HG02870 (cell line): Measurements from ENCODE around the gene SH3GL1.

ENCODE experiments used
- ATAC-seq: cut with Tn5 transposase; IDR thresholded peaks from one replicate; pipeline ENCODE4 v1.9.1; 2021; ENCODE audit warnings: mild to moderate bottlenecking, moderate library complexity; ENCODE audit not compliant: unreplicated experiment

Gene SH3GL1

DNA sequence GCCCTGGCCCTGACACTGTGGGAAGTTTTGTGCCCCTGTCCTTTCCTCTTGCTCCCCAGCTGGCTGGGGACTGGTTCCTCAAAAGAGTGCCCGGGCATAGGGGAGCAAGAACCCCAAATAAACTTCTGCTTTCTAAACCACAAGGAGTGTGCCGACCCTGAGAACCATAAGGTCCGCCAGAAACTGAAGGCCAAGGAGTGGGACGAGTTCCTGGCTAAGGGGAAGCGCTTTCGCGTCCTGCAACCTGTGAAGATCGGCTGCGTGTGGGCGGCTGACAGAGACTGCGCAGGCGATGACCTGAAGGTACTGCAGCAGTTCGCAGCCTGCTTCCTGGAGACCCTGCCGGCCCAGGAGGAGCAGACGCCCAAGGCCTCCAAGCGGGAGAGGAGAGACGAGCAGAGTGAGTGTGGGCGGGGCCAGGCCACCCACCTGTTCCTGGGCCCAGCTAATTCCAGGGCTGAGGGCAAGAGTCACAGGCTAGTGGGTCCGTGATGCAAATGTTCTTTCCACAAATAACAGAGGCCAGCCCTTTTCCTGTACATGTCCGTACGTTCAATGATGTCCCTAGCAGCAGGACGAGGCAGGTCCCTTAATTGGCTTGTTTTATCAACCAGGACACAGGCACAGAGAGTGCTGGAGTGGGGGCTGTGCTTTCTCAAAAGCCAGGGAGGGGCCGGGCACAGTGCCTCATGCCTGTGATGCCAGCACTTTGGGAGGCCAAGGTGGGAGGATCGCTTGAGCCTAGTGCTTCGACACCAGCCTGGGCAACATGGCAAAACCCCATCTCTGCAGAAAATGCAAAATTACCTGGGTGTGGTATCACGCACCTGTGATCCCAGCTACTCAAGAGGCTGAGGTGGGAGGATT, 31.7 kb upstream of the SH3GL1 start:
- ATAC-seq = no peak

DNA sequence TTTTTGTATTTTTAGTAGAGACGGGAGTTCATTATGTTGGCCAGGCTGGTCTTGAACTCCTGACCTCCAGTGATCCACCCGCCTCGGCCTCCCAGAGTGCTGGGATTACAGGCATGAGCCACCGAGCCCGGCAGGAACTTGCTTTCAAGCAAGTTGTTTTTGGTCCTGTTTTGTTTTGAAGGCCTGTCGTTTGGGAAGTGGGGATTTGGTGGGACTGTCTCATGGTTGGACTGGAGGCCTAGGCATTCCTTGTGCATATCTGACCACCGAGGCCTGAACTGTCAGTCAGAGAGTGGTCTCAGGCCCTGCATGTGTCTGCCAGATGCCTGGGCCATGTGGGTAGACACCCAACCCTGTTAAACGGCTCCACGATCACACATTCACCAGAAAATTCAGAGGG, 30.9 kb upstream of the SH3GL1 start:
- no peak for ATAC-seq

DNA sequence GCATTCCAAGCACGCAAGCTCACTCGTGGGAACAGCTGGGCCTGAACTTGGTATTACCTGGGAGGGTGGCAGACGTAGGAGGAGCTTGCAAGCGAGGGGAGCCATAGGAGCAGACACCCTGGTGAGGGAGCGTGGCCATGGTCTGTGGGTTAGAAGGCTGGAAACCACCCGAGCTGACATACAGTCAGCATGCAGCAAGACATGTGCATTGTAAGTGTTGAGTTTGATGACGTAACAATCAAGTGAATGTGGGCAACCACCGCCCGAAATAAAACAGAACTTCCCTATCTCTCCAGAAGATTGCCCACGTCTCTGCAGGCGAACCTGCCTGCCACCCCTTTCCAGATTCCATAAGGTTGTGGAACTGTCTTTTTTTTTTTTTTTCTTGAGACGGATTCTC, 30.4 kb upstream of the SH3GL1 start:
- ATAC-seq = no peak

DNA sequence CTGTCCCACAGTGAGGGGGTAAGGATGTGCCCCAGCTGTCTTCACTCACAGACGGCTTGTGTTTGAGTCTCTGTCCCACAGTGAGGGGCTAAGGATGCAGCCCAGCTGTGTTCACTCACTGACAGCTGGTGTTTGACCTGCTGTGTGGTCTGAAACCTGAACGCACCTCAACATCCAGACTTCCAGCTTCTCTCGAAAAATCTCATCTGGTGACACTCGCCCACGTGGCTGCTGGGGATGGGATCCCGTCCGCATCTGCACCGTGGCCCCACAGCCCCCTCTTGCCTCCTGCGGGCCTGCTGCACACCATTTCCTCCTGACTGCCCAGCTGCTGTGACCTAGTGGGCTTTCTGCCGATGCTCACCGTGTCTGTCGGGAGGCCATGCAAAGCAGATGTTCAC, 29.4 kb upstream of the SH3GL1 start:
- no peak for ATAC-seq

GRCh38 chr19:4429256-4429655, 28.9 kb upstream of the SH3GL1 start:
- no peak for ATAC-seq

GRCh38 chr19:4428326-4428975, 28.1 kb upstream of the SH3GL1 start:
- ATAC-seq = no peak

- ATAC-seq = no peak
Measured at GRCh38 chr19:4425537-4425936, 25.2 kb upstream of the SH3GL1 start.

DNA sequence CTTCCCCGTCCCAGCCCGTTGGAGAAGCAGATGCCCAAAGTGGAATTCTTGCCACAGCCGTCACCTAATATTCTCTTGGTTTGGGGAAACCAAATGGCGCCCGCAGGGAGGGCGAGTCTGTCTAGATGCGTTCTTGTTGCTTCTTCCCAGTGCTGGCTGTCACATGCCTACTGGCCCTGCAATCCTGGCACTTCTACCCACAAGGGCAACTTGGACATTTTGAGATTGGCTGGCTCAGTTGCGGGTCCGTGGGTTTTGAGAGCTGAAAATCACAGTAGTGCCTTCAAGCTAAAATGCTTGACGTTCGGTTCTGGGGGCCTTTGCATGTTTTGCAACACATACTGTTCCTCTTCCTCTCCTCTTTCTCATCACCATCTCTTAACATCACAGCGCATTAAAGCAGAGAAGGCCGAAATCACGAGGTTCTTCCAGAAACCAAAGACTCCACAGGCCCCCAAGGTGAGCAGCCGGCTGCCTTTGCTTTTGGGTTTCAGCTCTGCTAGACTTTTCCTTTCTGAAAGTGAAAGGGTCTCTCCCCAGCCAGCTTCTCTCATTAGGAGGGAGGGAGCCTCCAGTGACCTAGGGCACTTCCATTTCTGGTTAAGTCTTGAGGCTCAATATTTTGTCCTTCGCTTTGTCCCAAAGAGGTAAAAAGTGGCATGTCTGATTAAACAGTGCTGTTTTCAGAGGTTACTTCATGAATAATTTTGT, 23.2 kb upstream of the SH3GL1 start:
- no peak for ATAC-seq

DNA sequence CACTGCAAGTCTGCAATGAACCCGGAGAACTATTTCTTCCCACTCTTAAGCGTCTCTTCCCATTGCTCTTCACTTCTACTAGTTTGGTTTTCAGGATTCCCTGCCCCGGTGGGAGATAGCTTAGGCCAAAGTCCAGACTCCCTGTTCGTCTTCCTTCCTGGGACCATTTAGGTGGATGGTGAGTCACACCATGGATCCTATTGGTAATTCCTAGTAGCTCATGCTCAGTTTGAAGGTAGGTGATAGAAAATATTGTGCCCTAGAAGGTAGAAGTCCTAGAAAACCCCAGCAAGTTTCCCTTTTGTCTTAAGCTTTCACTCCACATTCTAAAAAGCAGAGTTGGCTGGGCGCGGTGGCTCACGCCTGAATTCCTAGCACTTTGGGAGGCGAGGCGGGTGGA, 15.9 kb upstream of the SH3GL1 start:
- ATAC-seq = no peak

DNA sequence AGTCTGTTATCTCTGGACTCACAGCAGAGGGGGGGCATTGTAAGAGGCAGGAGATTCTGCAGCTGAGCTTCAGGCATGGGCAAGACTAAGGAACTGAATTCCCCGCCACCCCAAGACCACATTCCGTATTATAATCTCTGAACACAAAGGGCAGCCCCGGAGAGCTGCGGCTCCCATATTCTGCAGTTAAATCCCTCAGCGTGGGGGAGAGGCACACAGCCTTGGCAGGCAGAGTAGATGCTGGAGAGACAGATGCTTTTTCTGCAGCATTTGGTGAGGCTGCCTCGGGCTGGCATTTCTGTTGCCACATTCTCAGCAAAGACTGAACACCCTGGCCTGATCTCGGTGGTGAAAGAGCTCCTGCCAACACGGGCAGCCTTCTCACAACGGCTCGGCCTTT, 15.0 kb upstream of the SH3GL1 start:
- ATAC-seq = no peak

- ATAC-seq = no peak
Measured at GRCh38 chr19:4414800-4415321, 14.5 kb upstream of the SH3GL1 start.

- no peak for ATAC-seq
Measured at GRCh38 chr19:4414144-4414799, 13.9 kb upstream of the SH3GL1 start.

- ATAC-seq = no peak
Measured at GRCh38 chr19:4413588-4413987, 13.2 kb upstream of the SH3GL1 start.

- no peak for ATAC-seq
Measured at GRCh38 chr19:4409123-4409933, 9.0 kb upstream of the SH3GL1 start.

GRCh38 chr19:4406626-4407025, 6.3 kb upstream of the SH3GL1 start:
- ATAC-seq = no peak

- no peak for ATAC-seq
Measured at GRCh38 chr19:4405977-4406376, 5.6 kb upstream of the SH3GL1 start.

DNA sequence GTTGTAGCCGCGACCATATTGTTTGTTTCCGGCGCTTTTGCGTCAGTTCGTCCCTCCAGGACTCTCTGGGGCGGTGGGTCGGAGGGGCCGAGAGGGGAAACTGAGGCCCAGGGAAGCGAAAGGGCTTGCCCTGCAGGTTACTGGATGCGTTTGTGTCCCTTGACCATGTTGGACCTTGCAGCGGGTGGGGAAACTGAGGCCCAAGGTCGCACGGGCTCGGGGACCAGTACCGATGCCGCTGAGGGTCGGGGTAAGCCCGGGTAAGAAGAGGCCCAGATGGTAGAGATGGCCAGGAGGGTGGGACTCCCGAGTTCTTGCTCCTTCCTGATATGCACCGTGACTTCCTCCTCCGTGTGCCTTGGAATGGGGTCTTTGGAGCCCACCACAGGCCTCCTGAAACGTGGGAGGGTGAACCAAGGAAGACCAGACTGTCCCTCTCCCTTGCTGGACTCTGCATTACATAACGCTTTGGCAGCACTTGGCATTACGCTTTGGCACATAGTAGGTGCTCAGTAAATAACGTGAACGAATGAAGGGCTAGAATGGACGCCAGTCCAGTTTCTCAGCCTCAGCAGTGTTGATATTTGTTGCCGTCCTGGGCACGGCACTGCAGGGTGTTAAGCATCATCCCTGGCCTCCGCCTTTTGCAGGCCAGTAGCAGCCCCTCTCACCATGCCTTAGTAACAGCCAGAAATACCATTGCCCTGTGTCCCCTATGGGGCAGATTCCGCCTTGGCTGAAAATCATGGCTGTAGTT, 2.8 kb upstream of the SH3GL1 start:
- ATAC-seq = no peak

DNA sequence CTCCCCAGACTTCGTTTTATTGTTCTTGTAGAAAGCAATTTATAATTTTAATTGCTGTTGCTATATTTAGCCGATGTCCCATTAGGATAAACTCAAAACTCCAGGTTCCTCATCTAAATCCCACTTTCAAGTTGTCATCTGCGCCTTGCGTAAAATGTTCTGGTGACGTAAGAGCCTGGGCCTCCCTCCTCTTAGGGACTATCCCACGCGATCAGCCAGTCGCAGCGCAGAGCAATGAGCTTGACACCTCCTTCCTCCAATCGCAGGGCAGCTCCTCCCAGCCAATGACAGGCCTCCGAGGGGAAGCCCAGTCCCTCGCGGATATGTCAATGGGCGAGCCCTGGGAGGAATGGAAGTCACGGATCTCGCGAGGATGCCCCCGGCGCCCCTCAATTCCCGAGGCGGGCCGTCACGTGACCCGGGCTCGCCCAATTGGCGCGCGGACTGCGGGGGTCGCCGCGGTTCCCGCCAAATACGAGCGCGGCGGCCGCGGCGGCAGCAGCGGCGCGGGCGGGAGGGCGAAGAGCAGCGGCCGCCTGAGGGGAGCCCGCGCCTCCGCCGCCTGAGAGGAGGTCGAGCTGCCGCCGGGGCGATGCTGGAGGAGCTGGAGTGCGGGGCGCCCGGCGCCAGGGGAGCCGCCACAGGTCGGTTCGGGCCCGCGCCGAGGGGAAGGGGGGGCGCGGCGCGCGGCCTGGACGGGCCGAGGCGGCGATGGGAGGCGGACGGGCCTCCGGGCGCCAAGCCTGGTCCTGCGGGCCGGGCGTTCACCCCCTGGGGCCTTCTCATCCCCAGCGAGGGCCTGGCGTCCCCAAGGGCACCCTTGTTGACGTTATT, 2.0 kb upstream of the SH3GL1 start, which contains the start of gene CHAF1A:
Gene CHAF1A, plus strand, starts transcription at position 470 of the 834 bp plus-strand sequence. Its CDS starts 123 bp downstream, at position 593.
- peak; percentile 86 for ATAC-seq
